ENCODE data around the gene PRR5. TPM values are rescaled to one million over a fixed set of nuclear protein-coding genes. Genes with fewer than 3 reads are reported as not detected.

PRR5 gene
- 11.2 and 29.2 TPM in 2 replicates for total RNA-seq

GRCh38 chr22:44701824-44702478 lies at the start of gene PRR5:
PRR5 (plus strand) TSS chr22:44702204; CDS start chr22:44702475, 271 bp downstream.

GRCh38 chr22:44752285-44753188 lies 50.5 kb downstream of the PRR5 start, which contains the start of gene ARHGAP8:
ARHGAP8 (plus strand) TSS chr22:44752575; CDS start chr22:44786528, 33,953 bp downstream.

Other genes starting within 250 kb of the PRR5 start
- gene RTL6, start 204.0 kb upstream of the PRR5 start, total RNA-seq: 24.9 and 35.6 TPM in 2 replicates
- gene ARHGAP8, start 50.4 kb downstream of the PRR5 start, total RNA-seq: 3.9 and 8.9 TPM in 2 replicates